ENCODE data around the gene F10.
"Not testable (repeated sequence)": the region's sequence is repeated elsewhere in the genome, so short reads cannot be mapped to it uniquely, and the experiment has no call there.

F10 gene

DNA sequence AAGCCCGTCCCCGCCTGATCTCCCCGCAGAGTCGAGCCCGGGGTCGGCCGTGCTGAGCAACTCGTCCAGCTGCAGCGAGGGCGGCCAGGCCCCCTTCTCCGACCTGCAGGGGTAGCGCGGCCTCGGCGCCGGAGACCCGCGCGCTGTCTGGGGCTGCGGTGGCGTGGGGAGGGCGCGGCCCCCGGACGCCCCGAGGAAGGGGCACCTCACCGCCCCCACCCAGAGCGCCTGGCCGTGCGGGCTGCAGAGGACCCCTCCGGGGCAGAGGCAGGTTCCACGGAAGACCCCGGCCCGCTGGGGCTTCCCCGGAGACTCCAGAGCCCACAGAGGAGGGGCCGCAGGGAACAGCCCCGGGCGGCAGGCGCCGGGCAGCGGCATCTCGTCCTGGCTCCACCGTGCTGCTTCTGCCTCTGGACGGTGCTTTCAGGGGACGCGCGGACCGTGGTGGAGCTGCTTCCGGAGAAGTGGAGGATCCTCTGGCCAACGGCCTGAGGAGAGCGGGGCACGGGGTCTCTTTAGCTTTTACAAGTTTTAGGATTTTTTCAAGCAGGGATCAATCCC, 25.8 kb upstream of the F10 start:
- DNase-seq (ENCODE audit: low read depth) = no peak
- TF ChIP-seq, protein P1, sequence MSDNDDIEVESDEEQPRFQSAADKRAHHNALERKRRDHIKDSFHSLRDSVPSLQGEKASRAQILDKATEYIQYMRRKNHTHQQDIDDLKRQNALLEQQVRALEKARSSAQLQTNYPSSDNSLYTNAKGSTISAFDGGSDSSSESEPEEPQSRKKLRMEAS (IDR thresholded peaks at IDR 0.05; ENCODE audit: low read depth, low read length) = no peak
- TF ChIP-seq MYC (IDR thresholded peaks at IDR 0.05; ENCODE audit: low read depth, low read length) = no peak
- TF ChIP-seq, protein P2, sequence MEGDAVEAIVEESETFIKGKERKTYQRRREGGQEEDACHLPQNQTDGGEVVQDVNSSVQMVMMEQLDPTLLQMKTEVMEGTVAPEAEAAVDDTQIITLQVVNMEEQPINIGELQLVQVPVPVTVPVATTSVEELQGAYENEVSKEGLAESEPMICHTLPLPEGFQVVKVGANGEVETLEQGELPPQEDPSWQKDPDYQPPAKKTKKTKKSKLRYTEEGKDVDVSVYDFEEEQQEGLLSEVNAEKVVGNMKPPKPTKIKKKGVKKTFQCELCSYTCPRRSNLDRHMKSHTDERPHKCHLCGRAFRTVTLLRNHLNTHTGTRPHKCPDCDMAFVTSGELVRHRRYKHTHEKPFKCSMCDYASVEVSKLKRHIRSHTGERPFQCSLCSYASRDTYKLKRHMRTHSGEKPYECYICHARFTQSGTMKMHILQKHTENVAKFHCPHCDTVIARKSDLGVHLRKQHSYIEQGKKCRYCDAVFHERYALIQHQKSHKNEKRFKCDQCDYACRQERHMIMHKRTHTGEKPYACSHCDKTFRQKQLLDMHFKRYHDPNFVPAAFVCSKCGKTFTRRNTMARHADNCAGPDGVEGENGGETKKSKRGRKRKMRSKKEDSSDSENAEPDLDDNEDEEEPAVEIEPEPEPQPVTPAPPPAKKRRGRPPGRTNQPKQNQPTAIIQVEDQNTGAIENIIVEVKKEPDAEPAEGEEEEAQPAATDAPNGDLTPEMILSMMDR (IDR thresholded peaks at IDR 0.05; ENCODE audit: low read depth, low read length) = no peak
- TF ChIP-seq POLR2A (IDR thresholded peaks at IDR 0.05; ENCODE audit: extremely low read depth, insufficient read length) = no peak
- H3K4me3 ChIP-seq (ENCODE audit: low read depth, low read length) = no peak overlapping the region

DNA sequence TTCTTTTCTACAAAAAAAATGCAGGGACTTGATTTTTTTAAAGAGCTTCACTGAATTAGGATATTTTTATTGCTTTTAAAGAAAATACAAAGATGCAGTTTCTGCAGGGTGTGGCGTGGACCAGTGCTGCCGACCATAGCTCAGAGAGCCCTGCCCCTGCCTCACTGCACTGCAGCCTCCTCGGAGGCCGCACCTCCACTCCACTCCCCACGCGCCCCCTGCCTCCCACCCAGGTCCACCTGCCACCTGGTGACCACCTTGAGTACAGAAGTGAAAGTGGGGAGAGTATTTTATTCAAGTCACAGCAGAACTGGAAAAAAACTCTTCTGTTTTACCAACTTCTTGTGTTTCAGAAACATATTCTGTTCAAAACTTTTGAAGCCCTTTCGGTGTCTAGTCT, 24.9 kb upstream of the F10 start:
- no peak for DNase-seq (ENCODE audit: low read depth)
- no peak overlapping the region for H3K4me3 ChIP-seq (ENCODE audit: low read depth, low read length)
- no peak for TF ChIP-seq POLR2A (IDR thresholded peaks at IDR 0.05; ENCODE audit: extremely low read depth, insufficient read length)
- TF ChIP-seq, protein P1 (IDR thresholded peaks at IDR 0.05; ENCODE audit: low read depth, low read length) = no peak
- TF ChIP-seq, protein P2 (IDR thresholded peaks at IDR 0.05; ENCODE audit: low read depth, low read length) = no peak
- TF ChIP-seq MYC (IDR thresholded peaks at IDR 0.05; ENCODE audit: low read depth, low read length) = no peak

DNA sequence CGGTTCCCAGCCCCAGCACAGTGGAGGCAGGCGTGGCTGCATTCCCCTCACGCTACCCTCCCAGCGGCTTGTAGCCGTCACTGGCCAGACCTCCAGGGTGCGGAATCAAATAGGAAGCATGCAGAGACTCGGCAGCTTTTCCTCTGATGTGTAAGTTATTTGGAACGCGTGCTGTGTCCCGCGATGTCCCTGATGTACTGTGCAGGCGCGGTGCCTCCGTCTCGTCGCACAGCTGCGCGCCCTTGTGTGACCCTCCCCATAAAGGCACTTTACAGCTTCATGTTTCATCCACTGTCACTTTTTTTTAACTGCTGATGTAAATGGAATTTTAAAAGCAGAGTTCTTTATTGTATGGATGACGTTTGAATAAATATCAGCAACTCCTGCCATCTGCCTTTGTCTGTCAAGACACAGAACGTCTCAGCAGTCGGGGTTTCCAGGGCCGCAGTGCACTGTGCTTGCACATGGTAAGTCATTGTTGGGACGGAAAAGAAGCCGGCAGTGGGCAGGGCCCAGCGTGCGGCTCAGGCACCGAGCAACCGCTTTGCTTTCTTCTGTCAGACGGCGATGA, 24.4 kb upstream of the F10 start:
- no peak for DNase-seq (ENCODE audit: low read depth)
- H3K4me3 ChIP-seq (ENCODE audit: low read depth, low read length) = no peak overlapping the region
- TF ChIP-seq, protein P2 (IDR thresholded peaks at IDR 0.05; ENCODE audit: low read depth, low read length) = no peak
- TF ChIP-seq, protein P1 (IDR thresholded peaks at IDR 0.05; ENCODE audit: low read depth, low read length) = no peak
- TF ChIP-seq MYC (IDR thresholded peaks at IDR 0.05; ENCODE audit: low read depth, low read length) = no peak
- no peak for TF ChIP-seq POLR2A (IDR thresholded peaks at IDR 0.05; ENCODE audit: extremely low read depth, insufficient read length)

DNA sequence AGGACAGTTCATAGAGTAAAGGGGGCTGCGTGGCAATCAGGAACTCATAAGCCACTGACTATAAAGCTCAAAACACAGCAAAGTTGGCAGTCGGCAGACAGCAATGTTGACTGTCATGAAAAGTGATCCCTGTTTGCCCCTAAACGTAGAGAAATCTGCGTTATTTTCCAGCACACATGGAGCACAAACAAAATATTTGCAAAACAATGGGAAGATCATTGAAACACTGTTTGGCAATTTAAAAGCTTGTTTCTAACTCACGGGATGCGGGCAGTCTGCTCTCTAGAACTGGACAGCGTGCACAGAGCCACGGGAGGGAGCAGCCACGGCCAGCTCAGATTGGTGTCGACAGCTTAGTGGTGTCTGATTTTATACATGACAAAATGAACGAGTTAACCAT, 23.5 kb upstream of the F10 start:
- no peak for TF ChIP-seq MYC (IDR thresholded peaks at IDR 0.05; ENCODE audit: low read depth, low read length)
- TF ChIP-seq, protein P1 (IDR thresholded peaks at IDR 0.05; ENCODE audit: low read depth, low read length) = no peak

DNA sequence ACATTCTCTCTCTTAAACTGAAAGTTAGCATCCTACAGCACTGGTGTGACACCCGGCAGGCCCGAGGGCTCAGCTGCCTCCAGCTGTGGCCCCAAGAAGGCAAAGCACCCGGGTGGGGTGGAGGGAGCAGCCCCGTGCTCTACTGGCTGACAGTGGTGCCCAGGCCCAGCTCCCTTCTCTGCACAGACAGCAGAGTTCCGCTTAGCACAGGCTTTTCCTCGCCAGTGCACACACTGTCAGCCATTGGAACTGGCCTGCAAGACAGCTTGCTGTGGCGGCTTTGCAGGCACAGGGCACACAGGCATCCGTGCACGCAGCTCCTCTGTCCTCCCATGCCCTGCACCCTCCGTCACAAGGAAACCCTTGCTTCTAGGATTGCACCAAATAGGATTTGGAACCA, 20.3 kb upstream of the F10 start:
- not testable (repeated sequence) for H3K4me3 ChIP-seq (ENCODE audit: low read depth, low read length); DNase-seq (ENCODE audit: low read depth)

More for the DNA sequence above, 23.5 kb upstream of the F10 start:
- no peak overlapping the region for H3K4me3 ChIP-seq (ENCODE audit: low read depth, low read length)
- no peak for DNase-seq (ENCODE audit: low read depth)

DNA sequence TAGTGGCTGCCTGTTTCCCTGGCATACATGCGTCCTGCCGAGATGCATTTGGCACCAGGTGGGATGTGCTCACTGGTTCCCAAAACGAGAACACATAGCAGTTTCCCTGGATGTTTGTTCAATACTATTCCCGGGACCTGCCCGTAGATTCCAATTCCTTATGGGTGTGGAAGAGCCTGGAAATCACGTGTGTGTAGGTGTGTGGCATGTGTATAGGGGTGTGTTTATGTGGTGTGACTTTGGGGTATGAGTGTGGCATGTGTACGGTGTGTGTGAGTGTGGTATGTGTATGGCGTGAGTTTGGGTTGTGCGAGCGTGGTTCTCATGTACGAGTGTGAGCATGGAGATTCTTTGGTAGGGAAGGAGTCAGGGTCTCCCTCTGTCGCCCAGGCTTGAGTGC, 19.9 kb upstream of the F10 start:
- DNase-seq (ENCODE audit: low read depth) = no peak
- TF ChIP-seq, protein P1 (IDR thresholded peaks at IDR 0.05; ENCODE audit: low read depth, low read length) = no peak
- TF ChIP-seq, protein P2 (IDR thresholded peaks at IDR 0.05; ENCODE audit: low read depth, low read length) = no peak
- no peak for TF ChIP-seq MYC (IDR thresholded peaks at IDR 0.05; ENCODE audit: low read depth, low read length)
- no peak for TF ChIP-seq POLR2A (IDR thresholded peaks at IDR 0.05; ENCODE audit: extremely low read depth, insufficient read length)
- H3K4me3 ChIP-seq (ENCODE audit: low read depth, low read length) = no peak overlapping the region

DNA sequence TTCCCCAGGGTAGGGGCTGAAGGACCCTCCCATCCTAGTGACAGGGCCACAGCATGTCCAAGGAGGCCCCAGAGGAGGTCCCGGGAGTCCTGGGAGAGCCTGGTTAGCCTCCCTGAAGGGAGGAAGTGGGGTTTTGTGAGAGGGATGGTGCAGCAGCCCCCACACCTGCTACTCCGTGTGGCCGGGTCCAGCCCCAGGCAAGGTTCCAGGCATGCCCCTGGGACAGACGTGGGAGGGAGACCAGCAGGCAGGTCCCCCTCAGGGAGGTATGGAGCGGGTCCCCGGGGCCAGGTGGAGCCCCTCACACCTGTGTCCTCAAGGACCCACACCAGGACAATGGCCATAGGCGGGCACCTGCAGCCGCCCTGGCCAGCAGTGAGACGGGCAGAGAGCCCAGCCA, 19.0 kb upstream of the F10 start:
- H3K4me3 ChIP-seq (ENCODE audit: low read depth, low read length) = no peak overlapping the region
- TF ChIP-seq, protein P2 (IDR thresholded peaks at IDR 0.05; ENCODE audit: low read depth, low read length) = no peak

More for the DNA sequence above, 19.0 kb upstream of the F10 start:
- no peak for DNase-seq (ENCODE audit: low read depth)

Data from NB4 (cell line).